Heart left ventricle (tissue), 16 donors: ENCODE data around the gene OPN4. TPM values are rescaled to one million over a fixed set of nuclear protein-coding genes. Genes with fewer than 3 reads are reported as not detected.

Experiments used
- ATAC-seq, 4 donors: fragments of 200-7000 bp; cut with Tn5 transposase; one replicate each; pipeline ENCODE4 v1.9.1; 2020 to 2022; ENCODE audit warnings: moderate library complexity in 4 of 4, mild to moderate bottlenecking in 3 of 4, moderate number of reproducible peaks in 1 of 4
- DNase-seq, 5 donors: peaks; one replicate each; pipeline ENCODE4 v3.0.0-alpha.2; 2020
- H3K27ac ChIP-seq, 12 donors: fragments of 200-600 bp; sonication (generic) in 4 of 12; one replicate each; pipeline versions ENCODE4 v1.5.0 to v1.8.0; 2016 to 2022; ENCODE audit warnings: mild to moderate bottlenecking in 2 of 12
- H3K27me3 ChIP-seq, 9 donors: fragments of 200-600 bp; sonication (generic) in 2 of 9; one replicate each; pipeline versions ENCODE4 v1.5.1 to v1.8.0; 2016 to 2022; ENCODE audit warnings: mild to moderate bottlenecking in 3 of 9
- H3K36me3 ChIP-seq, 9 donors: fragments of 200-600 bp; sonication (generic) in 2 of 9; one replicate each; pipeline versions ENCODE4 v1.5.0 to v1.8.0; 2018 to 2022; ENCODE audit warnings: mild to moderate bottlenecking in 2 of 9
- H3K4me1 ChIP-seq, 12 donors: fragments of 200-600 bp; sonication (generic) in 4 of 12; one replicate each; pipeline versions ENCODE4 v1.5.0 to v1.8.0; 2016 to 2022; ENCODE audit warnings: mild to moderate bottlenecking in 3 of 12
- H3K4me3 ChIP-seq, 12 donors: fragments of 200-600 bp; sonication (generic) in 4 of 12; one replicate each; pipeline versions ENCODE4 v1.5.0 to v1.8.0; 2017 to 2022; ENCODE audit warnings: mild to moderate bottlenecking in 9 of 12, moderate library complexity in 4 of 12
- H3K9me3 ChIP-seq, 12 donors: fragments of 200-600 bp; sonication (generic) in 4 of 12; one replicate each; pipeline versions ENCODE4 v1.5.0 to v1.8.0; 2016 to 2022; ENCODE audit warnings: mild to moderate bottlenecking in 1 of 12
- CTCF ChIP-seq, 12 donors: fragments of 200-600 bp; sonication (generic) in 4 of 12; IDR thresholded peaks; one replicate each; pipeline versions ENCODE4 v1.5.0 to v1.8.0; 2018 to 2022; ENCODE audit warnings: antibody characterized with exemption in 12 of 12, mild to moderate bottlenecking in 5 of 12
- POLR2A ChIP-seq, 2 donors: fragments of 450-650 bp; IDR thresholded peaks; one replicate each; pipeline ENCODE4 v1.6.1; 2017; ENCODE audit warnings: antibody characterized with exemption in 2 of 2, mild to moderate bottlenecking in 2 of 2, moderate library complexity in 2 of 2
- WGBS, 4 donors: extraction: QIAGEN DNeasy Blood & Tissue Kit in 2 of 4; methylation state at CpG; one replicate each; pipeline versions ENCODE4 v1.1.5 to v1.1.7; 2013 to 2018; 5-methylcytosine and 5-hydroxymethylcytosine counted together
- intact Hi-C, 10 donors: fragments of 100-400 bp; cut with DNase I; formaldehyde crosslinking; loops; one replicate each; pipeline versions ENCODE4 v1.11.1 to v1.14.2; 2022
- polyA plus RNA-seq, 2 donors: library from polyadenylated mRNA; stranded (reverse); fragments of 200-250 nt; gene quantifications; one replicate each; pipeline ENCODE4 v1.2.3, GENCODE V29; 2013
- total RNA-seq, 9 donors: library from RNA; depleted of rRNA in 2 of 9; stranded (reverse); fragments of >200 nt in 2 of 9; fragmentation: NEBNext Ultra II Directional in 3 of 9; extraction: Animal tissue kit (Norgen Biotek cat#: 25700) in 3 of 9; gene quantifications; one replicate each; pipeline versions ENCODE4 v1.1.0 to v1.2.4, GENCODE V29; 2016 to 2023
- donor health status: ischemic (EF 13 %, LVEDD 7.1; RV severe dilation, severe dysfunction).
- donor health status: healthy with polysubstance abuse.
- donor health status: DM: no; HTN: yes; CAD: no.
- donor health status: DM: no; HTN: no; CAD: no.
- donor health status: ischemic (EF 25% LVEDD 6.9; RV normal size, moderate dysfunction).
- donor health status: ischemic (EF 25% LVEDD 5.7; RV mildly dilated, moderate dysfunction).
- donor health status: healthy.
- donor health status: DM: yes; HTN: yes; CAD: no.
- donor health status: ischemic (EF 35%, LVEDD 5.7; RV mildly dilated, moderate dysfunction).
- donor health status: nonischemic (EF 11% LVEDD 7.7; RV severe dilation, severe dysfunction).
- donor health status: DM: yes; HTN: yes; CAD: no.
- donor health status: PGD.
- donor health status: ischemic (EF 29% LVEDD 5.4; RV normal size, mild dysfunction).
- donor health status: nonischemic (EF 23%, LVEDD 6.1; RV moderate dilation, normal function).

Gene OPN4
- total and polyA plus RNA-seq, 11 donors: 0.03 to 0.28 (median 0.19) TPM; not detected in 6

- Histone ChIP-seq H3K27me3 (peaks cover 0 to 3% (median 0%) of the 10 kb centered on the region in 9 donors), H3K4me3 (no peak overlapping the region), H3K27ac (peak overlapping the region in 10 of 12 donors; percentile 87 to 100 (median 92)), H3K4me1 (peaks cover 0 to 80% (median 40%) of the 10 kb centered on the region in 12 donors), H3K9me3 (no peaks in the 10 kb centered on the region), H3K36me3 (peaks cover 0 to 39% (median 10%) of the 10 kb centered on the region in 9 donors)
- TF ChIP-seq CTCF (IDR thresholded peaks at IDR 0.05) (no peak), POLR2A (IDR thresholded peaks at IDR 0.05) (no peak)
- intact Hi-C loops: loop anchor here in 4 of 10 donors (5.0 kb wide), 1 partner anchor 211 kb away; no protein-coding TSS in a partner anchor
- WGBS, 4 donors: 66 to 74% (median 66%) methylated on average over 5 to 13 of the region's 13 CpGs
- ATAC-seq (no peak), DNase-seq (no peak)
Observed at GRCh38 chr10:86685893-86686632, 31.7 kb downstream of the OPN4 start.

GRCh38 chr10:86686972-86687371, 32.6 kb downstream of the OPN4 start:
- DNase-seq: peak in 1 of 5 donors; percentile 59

GRCh38 chr10:86687750-86688149, 33.4 kb downstream of the OPN4 start:
- WGBS, 4 donors: 34 to 45% (median 36%) methylated on average over 4 of the region's 4 CpGs
- Histone ChIP-seq H3K4me3 (no peak overlapping the region), H3K27me3 (peaks cover 0 to 3% (median 0%) of the 10 kb centered on the region in 9 donors), H3K9me3 (no peaks in the 10 kb centered on the region), H3K27ac (peak overlapping the region; percentile 17 to 100 (median 90)), H3K36me3 (peaks cover 0 to 23% (median 0%) of the 10 kb centered on the region in 9 donors), H3K4me1 (peaks cover 0 to 72% (median 26%) of the 10 kb centered on the region in 12 donors)
- TF ChIP-seq CTCF (IDR thresholded peaks at IDR 0.05) (no peak), POLR2A (IDR thresholded peaks at IDR 0.05) (no peak)
- ATAC-seq (no peak), DNase-seq (no peak)
- intact Hi-C loops: loop anchor here in 6 of 10 donors (1.0 to 5.0 kb wide), 3 partner anchors 210 to 213 kb away; no protein-coding TSS in a partner anchor

More at GRCh38 chr10:86686972-86687371, 32.6 kb downstream of the OPN4 start:
- ATAC-seq: no peak
- Histone ChIP-seq H3K36me3 (peaks cover 0 to 31% (median 3%) of the 10 kb centered on the region in 9 donors), H3K4me3 (no peak overlapping the region), H3K9me3 (no peaks in the 10 kb centered on the region), H3K27ac (peak overlapping the region in 11 of 12 donors; percentile 25 to 100 (median 91)), H3K4me1 (peaks cover 0 to 72% (median 32%) of the 10 kb centered on the region in 12 donors), H3K27me3 (peaks cover 0 to 3% (median 0%) of the 10 kb centered on the region in 9 donors)
- intact Hi-C loops: loop anchor here in 4 of 10 donors (5.0 kb wide), 1 partner anchor 210 kb away; no protein-coding TSS in a partner anchor
- TF ChIP-seq CTCF (IDR thresholded peaks at IDR 0.05) (no peak), POLR2A (IDR thresholded peaks at IDR 0.05) (no peak)
- 58 to 85% (median 71%) methylated on average over 17 to 19 of the region's 19 CpGs for WGBS, 4 donors

- Histone ChIP-seq H3K4me3 (no peak overlapping the region), H3K4me1 (peaks cover 0 to 72% (median 25%) of the 10 kb centered on the region in 12 donors), H3K9me3 (no peaks in the 10 kb centered on the region), H3K36me3 (peaks cover 0 to 23% (median 0%) of the 10 kb centered on the region in 9 donors), H3K27me3 (peaks cover 0 to 2% (median 0%) of the 10 kb centered on the region in 9 donors), H3K27ac (peak overlapping the region in 11 of 12 donors; percentile 22 to 99 (median 40))
- DNase-seq: peak in 4 of 5 donors; percentile 52 to 73 (median 70)
- no peak for TF ChIP-seq POLR2A (IDR thresholded peaks at IDR 0.05)
- peak; percentile 68 to 85 (median 80) for TF ChIP-seq CTCF (IDR thresholded peaks at IDR 0.05)
- ATAC-seq: no peak
- intact Hi-C loops: loop anchor here in 6 of 10 donors (1.0 to 5.0 kb wide), 3 partner anchors 209 to 212 kb away; no protein-coding TSS in a partner anchor
- 11 to 17% (median 16%) methylated on average over 8 of the region's 8 CpGs for WGBS, 4 donors
Observed at GRCh38 chr10:86688398-86688921, 34.1 kb downstream of the OPN4 start.
